MM.1S (cell line): ENCODE data around the gene HOXA11.

Experiments used
- CTCF ChIP-seq: fragments of 300-600 bp; sonication (generic); IDR thresholded peaks from 2 replicates; pipeline ENCODE4 v1.5.1; 2016; ENCODE audit warnings: antibody characterized with exemption, low read length, mixed read lengths
- EZH2 ChIP-seq: fragments of 300-600 bp; sonication (generic); optimal IDR thresholded peaks from 2 replicates; pipeline ENCODE3; 2017; ENCODE audit warnings: low read depth, mild to moderate bottlenecking, antibody characterized with exemption, low read length, mixed read lengths

GRCh38 chr7:27141137-27141922 is 43.7 kb downstream of the HOXA11 start:
- TF ChIP-seq EZH2 (no peak), CTCF (no peak)
